ENCODE results near the gene MNX1.

GRCh38 chr7:157032644-157033482 is 22.4 kb upstream of the MNX1 start:
- no peak for TF ChIP-seq CTCF (IDR thresholded peaks at IDR 0.05; ENCODE audit: insufficient read depth, low read depth, low read length)
- no peak for TF ChIP-seq EZH2 (IDR thresholded peaks at IDR 0.05; ENCODE audit: insufficient read depth, low read length)

All from astrocyte (in vitro differentiated cells and primary cell).